H1 (cell line): ENCODE data around the gene PCDHGB3. TPM values are rescaled to one million over a fixed set of nuclear protein-coding genes. Genes with fewer than 3 reads are reported as not detected.

Source experiments
- CTCF ChIA-PET: fragments of 300-600 bp; sonication (Branson Sonifier 250); formaldehyde crosslinking; loops from one replicate; lab custom pipeline; 2021; ENCODE audit not compliant: partially characterized antibody; lab: Charles Lee
- POLR2A ChIA-PET: fragments of 300-600 bp; sonication (Branson Sonifier 250); formaldehyde crosslinking; loops from one replicate; lab custom pipeline; 2021; ENCODE audit warnings: inconsistent platforms; ENCODE audit not compliant: partially characterized antibody; lab: Charles Lee
- DNase-seq, 2 experiments: peaks; one replicate each; pipeline versions ENCODE4 v3.0.0 to v3.0.0-alpha.2; 2010 to 2022; ENCODE audit warnings: low spot score in 2 of 2, low read depth in 1 of 2, mixed read lengths in 1 of 2
- FAIRE-seq: peaks from 2 replicates; lab custom pipeline; 2011; peaks lifted over from hg19 to GRCh38; lab: Jason Lieb, UNC
- H2AFZ ChIP-seq: 2 replicates; pipeline ENCODE4 v1.8.1; 2012; ENCODE audit warnings: low read length, inconsistent platforms
- H2AK5ac ChIP-seq: 2 replicates; pipeline ENCODE4 v1.6.1; 2013; ENCODE audit warnings: low read depth, low read length
- H2BK120ac ChIP-seq: replicated peaks from 2 replicates; pipeline ENCODE3; 2013; ENCODE audit warnings: low read depth, low read length, inconsistent platforms
- H2BK12ac ChIP-seq: 2 replicates; pipeline ENCODE4 v1.6.1; 2013; ENCODE audit warnings: low read depth, low read length
- H2BK15ac ChIP-seq: 2 replicates; pipeline ENCODE4 v1.6.1; 2013; ENCODE audit warnings: low read length
- H2BK20ac ChIP-seq: 2 replicates; pipeline ENCODE4 v1.6.1; 2013; ENCODE audit warnings: low read length
- H2BK5ac ChIP-seq: 2 replicates; pipeline ENCODE4 v1.6.1; 2013; ENCODE audit warnings: low read depth, low read length
- H3K14ac ChIP-seq: 2 replicates; pipeline ENCODE4 v1.6.1; 2013; ENCODE audit warnings: inconsistent platforms; ENCODE audit not compliant: insufficient read length
- H3K18ac ChIP-seq: 2 replicates; pipeline ENCODE4 v1.6.1; 2013; ENCODE audit warnings: low read length; ENCODE audit errors: extremely low read depth
- H3K23ac ChIP-seq: 2 replicates; pipeline ENCODE4 v1.6.1; 2013; ENCODE audit warnings: inconsistent platforms; ENCODE audit not compliant: insufficient read length
- H3K23me2 ChIP-seq: 2 replicates; pipeline ENCODE4 v1.6.1; 2013; ENCODE audit warnings: low read depth, low read length
- H3K27ac ChIP-seq: 2 replicates; pipeline ENCODE4 v1.6.1; 2011; ENCODE audit warnings: low read depth, low read length, inconsistent platforms
- H3K27me3 ChIP-seq, 4 experiments: replicated peaks in 1 of 4; 1 replicate in 1 of 4; 2 replicates in 3 of 4; pipeline versions ENCODE4 v1.6.1 to v1.8.1; 2011 to 2013; ENCODE audit warnings: low read length in 3 of 4, mild to moderate bottlenecking in 3 of 4, inconsistent platforms in 2 of 4, mixed read lengths in 2 of 4, moderate library complexity in 1 of 4; ENCODE audit not compliant: control insufficient read depth in 3 of 4, insufficient read depth in 3 of 4; ENCODE audit errors: extremely low read depth in 1 of 4
- H3K36me3 ChIP-seq, 4 experiments: 2 replicates each; pipeline versions ENCODE4 v1.6.1 to v1.8.1; 2011 to 2013; ENCODE audit warnings: mild to moderate bottlenecking in 4 of 4, low read length in 3 of 4, moderate library complexity in 2 of 4, control low read depth in 1 of 4, inconsistent platforms in 1 of 4; ENCODE audit not compliant: insufficient read depth in 4 of 4, control insufficient read depth in 2 of 4
- H3K4ac ChIP-seq: replicated peaks from 2 replicates; pipeline ENCODE3; 2013; ENCODE audit warnings: low read length, low read depth, mixed read lengths, inconsistent platforms; ENCODE audit not compliant: insufficient read length
- H3K4me1 ChIP-seq, 4 experiments: replicated peaks in 1 of 4; 1 replicate in 1 of 4; 2 replicates in 3 of 4; pipeline versions ENCODE4 v1.6.1 to v1.8.1; 2011 to 2013; ENCODE audit warnings: low read length in 3 of 4, inconsistent platforms in 2 of 4, mixed read lengths in 1 of 4; ENCODE audit not compliant: insufficient read depth in 4 of 4, control insufficient read depth in 3 of 4
- H3K4me2 ChIP-seq, 2 experiments: 2 replicates each; pipeline versions ENCODE4 v1.6.1 to v1.8.1; 2011 to 2013; ENCODE audit warnings: low read depth in 2 of 2, low read length in 2 of 2, control low read depth in 1 of 2, inconsistent platforms in 1 of 2, mild to moderate bottlenecking in 1 of 2; ENCODE audit not compliant: insufficient read depth in 1 of 2
- H3K4me3 ChIP-seq, 4 experiments: fragments of 200-600, 300-600 bp in 1 of 4; sonication (generic), shearing (Covaris generic), sonication (Bioruptor Twin) in 1 of 4; 2 replicates each; pipeline versions ENCODE4 v1.5.1 to v1.8.1; 2011 to 2016; ENCODE audit warnings: low read length in 4 of 4, low read depth in 3 of 4, control low read depth in 2 of 4, inconsistent platforms in 2 of 4, mild to moderate bottlenecking in 2 of 4, mixed read lengths in 1 of 4, moderate library complexity in 1 of 4; ENCODE audit not compliant: insufficient read depth in 2 of 4; ENCODE audit errors: extremely low read depth in 1 of 4
- H3K56ac ChIP-seq: replicated peaks from 2 replicates; pipeline ENCODE3; 2013; ENCODE audit warnings: low read depth, mild to moderate bottlenecking, mixed read lengths, low read length, inconsistent platforms; ENCODE audit not compliant: insufficient read length
- H3K79me1 ChIP-seq: 2 replicates; pipeline ENCODE4 v1.6.1; 2013; ENCODE audit warnings: low read depth, low read length, control low read depth
- H3K79me2 ChIP-seq, 2 experiments: 2 replicates each; pipeline versions ENCODE4 v1.6.1 to v1.8.1; 2012 to 2013; ENCODE audit warnings: low read length in 2 of 2, mild to moderate bottlenecking in 2 of 2, inconsistent platforms in 1 of 2; ENCODE audit not compliant: insufficient read depth in 2 of 2, control insufficient read depth in 1 of 2
- H3K9ac ChIP-seq, 4 experiments: replicated peaks in 1 of 4; 1 replicate in 1 of 4; 2 replicates in 3 of 4; pipeline versions ENCODE4 v1.6.1 to v1.8.1; 2011 to 2013; ENCODE audit warnings: low read depth in 3 of 4, low read length in 3 of 4, control low read depth in 2 of 4, mild to moderate bottlenecking in 2 of 4, moderate library complexity in 2 of 4, inconsistent platforms in 1 of 4; ENCODE audit errors: extremely low read depth in 1 of 4
- H3K9me3 ChIP-seq, 2 experiments: 2 replicates each; pipeline versions ENCODE4 v1.6.1 to v1.8.1; 2012 to 2013; ENCODE audit warnings: mild to moderate bottlenecking in 2 of 2, moderate library complexity in 2 of 2, control low read depth in 1 of 2, inconsistent platforms in 1 of 2, low read depth in 1 of 2, low read length in 1 of 2, mixed read lengths in 1 of 2; ENCODE audit not compliant: insufficient read depth in 2 of 2
- H4K20me1 ChIP-seq, 2 experiments: replicated peaks in 1 of 2; 2 replicates each; pipeline versions ENCODE3 to v1.8.1; 2011 to 2013; ENCODE audit warnings: inconsistent platforms in 2 of 2, low read length in 2 of 2, mild to moderate bottlenecking in 1 of 2; ENCODE audit not compliant: insufficient read depth in 2 of 2, control insufficient read depth in 1 of 2
- H4K5ac ChIP-seq: 2 replicates; pipeline ENCODE4 v1.6.1; 2013; ENCODE audit warnings: low read length, low read depth, mixed read lengths, inconsistent platforms; ENCODE audit not compliant: insufficient read length
- H4K8ac ChIP-seq: 2 replicates; pipeline ENCODE4 v1.8.0; 2013; ENCODE audit warnings: mild to moderate bottlenecking, moderate library complexity, low read length, inconsistent platforms; ENCODE audit not compliant: insufficient read depth; ENCODE audit errors: extremely low read depth
- H4K91ac ChIP-seq: replicated peaks from 2 replicates; pipeline ENCODE3; 2013; ENCODE audit warnings: low read length, mixed read lengths, inconsistent platforms; ENCODE audit not compliant: insufficient read length
- CHD1 ChIP-seq: IDR thresholded peaks from 2 replicates; pipeline ENCODE4 v1.6.1; 2012; ENCODE audit warnings: low read depth, low read length, improper control_type of control experiment
- CTBP2 ChIP-seq: IDR thresholded peaks from 2 replicates; pipeline ENCODE4 v1.7.0; 2011; ENCODE audit warnings: borderline replicate concordance, mild to moderate bottlenecking, moderate library complexity, mixed read lengths, low read length; ENCODE audit not compliant: insufficient read depth, insufficient read length
- GABPA ChIP-seq: IDR thresholded peaks from 2 replicates; pipeline ENCODE4 v1.6.1; 2011; ENCODE audit warnings: mild to moderate bottlenecking, low read length, moderate library complexity, borderline replicate concordance; ENCODE audit not compliant: insufficient read depth
- KDM4A ChIP-seq: IDR thresholded peaks from one replicate; pipeline ENCODE4 v1.7.1; 2012; ENCODE audit warnings: low read depth, mild to moderate bottlenecking, moderate library complexity, low read length, inconsistent platforms; ENCODE audit not compliant: severe bottlenecking
- RXRA ChIP-seq: IDR thresholded peaks from 2 replicates; pipeline ENCODE4 v1.6.1; 2011; ENCODE audit warnings: low read depth, mild to moderate bottlenecking, low read length, moderate library complexity; ENCODE audit not compliant: insufficient read depth
- SIN3A ChIP-seq, 2 experiments: IDR thresholded peaks in 1 of 2; conservative IDR thresholded peaks in 1 of 2; 2 replicates each; pipeline ENCODE4 v1.6.1; 2011 to 2012; ENCODE audit warnings: low read length in 2 of 2, improper control_type of control experiment in 1 of 2, low read depth in 1 of 2, mild to moderate bottlenecking in 1 of 2
- SUZ12 ChIP-seq: fragments of 200-600 bp; sonication (generic); IDR thresholded peaks from 2 replicates; pipeline ENCODE4 v1.6.1; 2012; ENCODE audit warnings: mild to moderate bottlenecking, inconsistent platforms, low read length, moderate library complexity, mixed read lengths
- ZNF274 ChIP-seq: IDR thresholded peaks from 2 replicates; pipeline ENCODE4 v1.7.0; 2012; ENCODE audit warnings: low read length, borderline replicate concordance; ENCODE audit errors: extremely low read depth
- WGBS, 2 experiments: shearing (Covaris generic) in 1 of 2; methylation state at CpG; one replicate each; pipeline versions ENCODE4 v1.1.6 to v1.1.7; 2013 to 2015; ENCODE audit warnings: low lambda C conversion rate in 2 of 2, mixed read lengths in 2 of 2, inconsistent platforms in 1 of 2, low coverage in 1 of 2, missing lambda C conversion rate in 1 of 2; ENCODE audit not compliant: insufficient replicate concordance in 2 of 2, insufficient coverage in 1 of 2, insufficient read length in 1 of 2; ENCODE audit errors: extremely low coverage in 1 of 2, missing lambda C conversion rate in 1 of 2; 5-methylcytosine and 5-hydroxymethylcytosine counted together
- polyA plus RNA-seq, 7 experiments: library from polyadenylated mRNA; depleted of rRNA in 3 of 7; stranded (reverse) in 5 of 7; unstranded in 2 of 7; fragments of >200 nt in 5 of 7; fragments of 200-250 nt in 2 of 7; gene quantifications; 1 replicate in 5 of 7; 2 replicates in 1 of 7; 4 replicates in 1 of 7; pipeline versions ENCODE4 v1.2.1 to v1.2.3, GENCODE V29; 2011 to 2013; ENCODE audit warnings: missing spikeins in 2 of 7, mixed read lengths in 2 of 7
- total RNA-seq: library from RNA; stranded (reverse); fragmentation: NEBNext Ultra II Directional; extraction: Animal tissue kit (Norgen Biotek cat#: 25700); gene quantifications from 2 replicates; pipeline ENCODE4 v1.2.1, GENCODE V29; 2021

PCDHGB3 gene
- total and polyA plus RNA-seq, 2 of the 8 experiments (the other 6 are each of a cell fraction or from before 2014, with no cell fraction given): 1.6 to 1.9 TPM

DNA sequence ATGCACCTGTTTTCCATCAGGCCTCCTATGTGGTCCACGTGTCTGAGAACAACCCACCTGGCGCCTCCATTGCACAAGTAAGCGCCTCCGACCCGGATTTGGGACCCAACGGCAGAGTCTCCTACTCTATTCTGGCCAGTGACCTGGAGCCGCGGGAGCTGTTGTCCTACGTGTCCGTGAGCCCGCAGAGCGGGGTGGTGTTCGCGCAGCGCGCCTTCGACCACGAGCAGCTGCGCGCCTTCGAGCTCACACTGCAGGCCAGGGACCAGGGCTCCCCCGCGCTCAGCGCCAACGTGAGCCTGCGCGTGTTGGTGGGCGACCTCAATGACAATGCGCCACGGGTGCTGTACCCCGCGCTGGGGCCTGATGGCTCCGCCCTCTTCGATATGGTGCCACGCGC lies 18.5 kb upstream of the PCDHGB3 start:
- Histone ChIP-seq H3K4me3 (no peak overlapping the region), H3K23me2 (no peaks in the 10 kb centered on the region), H3K18ac (no peak overlapping the region), H2BK15ac (no peak overlapping the region), H2BK12ac (no peak overlapping the region), H4K91ac (no peak overlapping the region), H3K36me3 (peaks cover 0 to 13% (median 3%) of the 10 kb centered on the region in 4 experiments; a peak in 4 of 8 replicates), H2BK5ac (no peak overlapping the region), H3K9ac (no peak overlapping the region), H3K27me3 (no peaks in the 10 kb centered on the region), H3K14ac (no peak overlapping the region), H4K8ac (no peak overlapping the region), H2BK120ac (no peak overlapping the region), H2BK20ac (no peak overlapping the region), H2AFZ (no peak overlapping the region), H3K9me3 (peaks cover 33 to 34% of the 10 kb centered on the region in 2 experiments), H3K56ac (no peak overlapping the region), H3K4me2 (no peak overlapping the region), H4K20me1 (no peaks in the 10 kb centered on the region), H3K23ac (no peak overlapping the region), H3K79me2 (no peaks in the 10 kb centered on the region), H2AK5ac (no peak overlapping the region), H3K79me1 (no peaks in the 10 kb centered on the region), H3K27ac (no peak overlapping the region), H3K4ac (no peak overlapping the region), H3K4me1 (peaks cover 0 to 5% (median under 1%) of the 10 kb centered on the region in 4 experiments; a peak in 1 of 7 replicates), H4K5ac (no peak overlapping the region)
- no peak for DNase-seq
- ChIA-PET POLR2A (interaction anchor here (2.1 kb wide), 1 partner anchor 23 kb away, joined by 6 read pairs; no protein-coding TSS in a partner anchor), CTCF (interaction anchor here (0.9 to 5.5 kb wide), 15 partner anchors 8 to 476 kb away, joined by 3 to 29 read pairs (median 7); partner anchors contain the start of genes PCDHA12, PCDHB14, PCDHB15 and PCDHGA2)
- no peak for TF ChIP-seq CHD1
- TF ChIP-seq GABPA: no peak
- no peak for TF ChIP-seq SIN3A (conservative IDR thresholded peaks at IDR 0.05 in 1 of 2, IDR thresholded peaks at IDR 0.05 in 1 of 2; ENCODE audit: low read depth in 1 of 2, low read length in 2 of 2)
- no peak for TF ChIP-seq SUZ12
- no peak for TF ChIP-seq KDM4A
- no peak for TF ChIP-seq CTBP2
- TF ChIP-seq RXRA: no peak
- TF ChIP-seq ZNF274: no peak
- FAIRE-seq: no peak
- WGBS, 2 experiments: 98% methylated on average over 30 of the region's 36 CpGs; no CpG with 5 or more reads in 1 of the 2 experiments
